Smooth muscle cell (in vitro differentiated cells): Measurements from ENCODE around the gene SLC25A23. TPM values are rescaled to one million over a fixed set of nuclear protein-coding genes. Genes with fewer than 3 reads are reported as not detected.

Experiments
- DNase-seq: peaks from one replicate; lab custom pipeline; 2025; ENCODE audit not compliant: unreplicated experiment; lab: John Stamatoyannopoulos, UW
- H2AFZ ChIP-seq: fragments of 200-600 bp; sonication (generic); 2 replicates; pipeline ENCODE4 v1.6.0; 2016; ENCODE audit warnings: antibody characterized with exemption, low read depth, mild to moderate bottlenecking
- H3F3A ChIP-seq: fragments of 200-600 bp; sonication (generic); 2 replicates; pipeline ENCODE4 v1.6.0; 2017; ENCODE audit warnings: antibody characterized with exemption, low read depth
- H3K27ac ChIP-seq: fragments of 200-600 bp; sonication (generic); 2 replicates; pipeline ENCODE4 v1.5.1; 2016; ENCODE audit warnings: low read depth, mild to moderate bottlenecking
- H3K27me3 ChIP-seq: fragments of 200-600 bp; sonication (generic); 2 replicates; pipeline ENCODE4 v1.6.1; 2016; ENCODE audit warnings: low read depth, mild to moderate bottlenecking
- H3K36me3 ChIP-seq: fragments of 200-600 bp; sonication (generic); 2 replicates; pipeline ENCODE4 v1.5.1; 2016; ENCODE audit warnings: low read depth
- H3K4me1 ChIP-seq: fragments of 200-600 bp; sonication (generic); 2 replicates; pipeline ENCODE4 v1.5.1; 2016; ENCODE audit warnings: low read depth
- H3K4me2 ChIP-seq: fragments of 200-600 bp; sonication (generic); 2 replicates; pipeline ENCODE4 v1.6.0; 2016; ENCODE audit warnings: mild to moderate bottlenecking
- H3K4me3 ChIP-seq: fragments of 200-600 bp; sonication (generic); 2 replicates; pipeline ENCODE4 v1.5.1; 2016; ENCODE audit warnings: mild to moderate bottlenecking
- H3K79me2 ChIP-seq: fragments of 200-600 bp; sonication (generic); 2 replicates; pipeline ENCODE4 v1.6.0; 2016; ENCODE audit warnings: low read depth, mild to moderate bottlenecking
- H3K9ac ChIP-seq: fragments of 200-600 bp; sonication (generic); 2 replicates; pipeline ENCODE4 v1.6.0; 2016; ENCODE audit warnings: low read depth
- H3K9me3 ChIP-seq: fragments of 200-600 bp; sonication (generic); replicated peaks from 2 replicates; pipeline ENCODE4 v1.5.1; 2016; ENCODE audit warnings: low read depth
- H4K20me1 ChIP-seq: fragments of 200-600 bp; sonication (generic); 2 replicates; pipeline ENCODE4 v1.6.0; 2016; ENCODE audit warnings: low read depth
- WGBS: methylation state at CpG from one replicate; pipeline ENCODE4 v1.1.7; 2016; ENCODE audit warnings: low lambda C conversion rate; 5-methylcytosine and 5-hydroxymethylcytosine counted together
- polyA plus RNA-seq: library from polyadenylated mRNA; unstranded; fragments of >200 nt; fragmentation: Nextera tagmentation; extraction: Ambion mirVana; gene quantifications from 2 replicates; pipeline ENCODE4 v1.2.1, GENCODE V29; 2016
- total RNA-seq: library from RNA; depleted of rRNA; stranded (reverse); fragments of >200 nt; gene quantifications from 2 replicates; pipeline ENCODE4 v1.2.3, GENCODE V29; 2014
- TF ChIP-seq, protein P1 (sequence below): fragments of 200-600 bp; sonication (generic); IDR thresholded peaks from 2 replicates; pipeline ENCODE4 v1.5.1; 2017; ENCODE audit warnings: borderline replicate concordance, mild to moderate bottlenecking, antibody characterized with exemption; ENCODE audit not compliant: insufficient read depth, poor library complexity, severe bottlenecking

Gene SLC25A23
- total and polyA plus RNA-seq, 2 experiments from 2014 or later, result 57.1 to 58.7 TPM

DNA sequence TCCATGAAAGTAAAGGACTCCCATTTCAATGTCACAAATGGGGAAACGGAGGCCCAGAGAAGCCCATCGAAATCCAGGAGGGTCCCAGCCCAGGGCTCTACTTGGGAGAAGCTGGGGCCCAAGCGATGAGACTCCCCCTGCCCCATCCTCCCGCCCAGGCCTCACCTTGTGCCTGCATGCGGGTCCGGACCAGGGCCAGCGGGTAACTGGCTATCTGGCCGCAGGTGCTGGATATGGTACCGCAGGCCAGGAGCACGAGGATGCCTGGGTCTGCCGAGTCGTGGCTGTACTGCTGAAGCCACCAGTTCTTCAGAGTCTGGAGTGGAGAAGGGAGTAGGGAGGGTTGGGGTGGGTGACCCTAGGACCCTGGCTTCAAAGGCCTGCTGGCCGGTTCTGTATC lies 15.6 kb downstream of the SLC25A23 start:
- H3K27me3 ChIP-seq, result no peaks in the 10 kb centered on the region
- no peaks in the 10 kb centered on the region for H3K4me1 ChIP-seq
- DNase-seq, result no peak
- H3K4me3 ChIP-seq, result no peak overlapping the region
- no peak overlapping the region for H3K9ac ChIP-seq
- H3F3A ChIP-seq, result no peaks in the 10 kb centered on the region
- H3K27ac ChIP-seq, result no peak overlapping the region
- no peaks in the 10 kb centered on the region for H4K20me1 ChIP-seq
- H3K79me2 ChIP-seq, result no peaks in the 10 kb centered on the region
- no peak overlapping the region for H2AFZ ChIP-seq
- no peaks in the 10 kb centered on the region for H3K9me3 ChIP-seq
- whole genome bisulfite sequencing, result 98% methylated on average over 13 of the region's 13 CpGs
- no peak overlapping the region for H3K4me2 ChIP-seq
- TF ChIP-seq, protein P1, sequence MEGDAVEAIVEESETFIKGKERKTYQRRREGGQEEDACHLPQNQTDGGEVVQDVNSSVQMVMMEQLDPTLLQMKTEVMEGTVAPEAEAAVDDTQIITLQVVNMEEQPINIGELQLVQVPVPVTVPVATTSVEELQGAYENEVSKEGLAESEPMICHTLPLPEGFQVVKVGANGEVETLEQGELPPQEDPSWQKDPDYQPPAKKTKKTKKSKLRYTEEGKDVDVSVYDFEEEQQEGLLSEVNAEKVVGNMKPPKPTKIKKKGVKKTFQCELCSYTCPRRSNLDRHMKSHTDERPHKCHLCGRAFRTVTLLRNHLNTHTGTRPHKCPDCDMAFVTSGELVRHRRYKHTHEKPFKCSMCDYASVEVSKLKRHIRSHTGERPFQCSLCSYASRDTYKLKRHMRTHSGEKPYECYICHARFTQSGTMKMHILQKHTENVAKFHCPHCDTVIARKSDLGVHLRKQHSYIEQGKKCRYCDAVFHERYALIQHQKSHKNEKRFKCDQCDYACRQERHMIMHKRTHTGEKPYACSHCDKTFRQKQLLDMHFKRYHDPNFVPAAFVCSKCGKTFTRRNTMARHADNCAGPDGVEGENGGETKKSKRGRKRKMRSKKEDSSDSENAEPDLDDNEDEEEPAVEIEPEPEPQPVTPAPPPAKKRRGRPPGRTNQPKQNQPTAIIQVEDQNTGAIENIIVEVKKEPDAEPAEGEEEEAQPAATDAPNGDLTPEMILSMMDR, result no peak
- H3K36me3 ChIP-seq, result peaks cover 7% of the 10 kb centered on the region

DNA sequence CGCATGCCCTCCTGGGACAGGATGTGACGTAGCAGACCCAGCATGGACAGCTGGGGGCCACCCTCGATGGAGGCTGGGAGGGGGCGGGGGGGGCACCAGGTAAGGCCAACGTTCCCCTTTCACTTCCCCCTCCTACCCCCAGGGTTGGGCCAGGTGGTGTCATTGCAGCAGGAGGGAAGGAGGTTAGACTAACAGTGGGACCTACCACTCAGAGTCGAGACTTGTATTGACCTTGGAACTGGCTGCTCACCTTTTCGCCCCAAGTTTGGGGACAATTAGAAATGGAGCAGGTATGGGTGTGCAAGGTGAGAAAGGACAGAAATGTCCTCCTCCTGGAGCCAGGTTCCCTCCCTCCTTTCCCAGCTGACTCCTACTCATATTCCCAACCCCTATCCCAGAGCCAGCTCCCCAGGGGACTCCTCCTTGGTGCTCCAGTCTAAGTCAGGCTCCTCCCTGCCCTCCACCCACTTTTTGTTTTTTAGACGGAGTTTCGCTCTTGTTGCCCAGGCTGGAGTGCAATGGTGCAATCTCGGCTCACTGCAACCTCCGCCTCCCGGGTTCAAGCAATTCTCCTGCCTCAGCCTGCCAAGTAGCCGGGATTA lies 17.4 kb downstream of the SLC25A23 start:
- no peaks in the 10 kb centered on the region for H3K9me3 ChIP-seq
- H3K4me1 ChIP-seq, result no peaks in the 10 kb centered on the region
- H3K79me2 ChIP-seq, result no peaks in the 10 kb centered on the region
- H3K4me2 ChIP-seq, result no peak overlapping the region
- H2AFZ ChIP-seq, result no peak overlapping the region
- TF ChIP-seq, protein P1, result no peak
- no peaks in the 10 kb centered on the region for H3F3A ChIP-seq
- no peaks in the 10 kb centered on the region for H4K20me1 ChIP-seq
- peaks cover 7% of the 10 kb centered on the region for H3K36me3 ChIP-seq
- H3K4me3 ChIP-seq, result no peak overlapping the region
- DNase-seq, result no peak
- no peak overlapping the region for H3K9ac ChIP-seq
- no peaks in the 10 kb centered on the region for H3K27me3 ChIP-seq
- no peak overlapping the region for H3K27ac ChIP-seq
- WGBS, result 92% methylated on average over 11 of the region's 13 CpGs

DNA sequence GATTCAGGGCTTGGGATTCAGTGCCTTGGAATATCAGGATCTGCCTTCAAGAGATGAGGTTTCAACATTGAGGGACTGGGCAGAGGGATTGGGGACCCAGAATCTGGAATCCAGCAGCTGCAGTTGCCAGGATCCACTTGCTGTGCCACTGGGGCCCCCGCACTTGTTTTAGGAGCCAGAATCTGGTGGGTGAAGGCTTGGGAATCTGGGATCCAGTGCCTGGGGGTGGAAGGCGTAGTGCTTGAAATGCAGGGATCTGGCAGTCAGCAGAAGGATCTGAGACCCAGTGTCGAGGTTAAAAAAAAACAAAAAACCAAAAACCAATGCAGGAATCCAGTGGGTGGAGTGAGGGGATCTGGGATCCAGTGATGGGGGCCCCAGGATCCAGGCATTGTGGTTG lies 18.7 kb downstream of the SLC25A23 start:
- Histone ChIP-seq H2AFZ (no peak overlapping the region), H4K20me1 (no peaks in the 10 kb centered on the region), H3K79me2 (no peaks in the 10 kb centered on the region), H3K27ac (no peak overlapping the region), H3K4me1 (no peaks in the 10 kb centered on the region), H3F3A (no peaks in the 10 kb centered on the region), H3K9me3 (no peaks in the 10 kb centered on the region), H3K4me2 (no peak overlapping the region), H3K4me3 (no peak overlapping the region), H3K27me3 (no peaks in the 10 kb centered on the region), H3K36me3 (no peaks in the 10 kb centered on the region), H3K9ac (no peak overlapping the region)
- DNase-seq, result no peak
- 90% methylated on average over 3 of the region's 3 CpGs for WGBS
- TF ChIP-seq, protein P1, result no peak

DNA sequence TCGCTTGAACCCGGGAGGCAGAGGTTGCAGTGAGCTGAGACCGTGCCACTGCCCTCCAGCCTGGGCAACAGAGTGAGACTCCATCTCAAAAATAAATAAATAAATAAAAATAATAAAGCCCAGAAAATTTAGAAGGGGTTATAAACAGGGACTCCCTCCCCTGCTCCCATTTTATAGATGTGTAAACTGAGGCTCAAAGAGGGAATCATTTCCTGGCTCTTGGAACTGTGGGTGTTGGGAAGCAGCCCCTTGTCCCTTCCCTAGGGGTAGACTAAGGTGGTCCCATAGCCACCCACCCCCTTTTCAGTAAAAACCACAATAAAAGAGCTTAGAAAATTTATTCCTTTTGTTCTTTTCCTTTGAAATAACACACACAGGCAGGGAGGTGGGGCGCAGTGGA lies 19.8 kb downstream of the SLC25A23 start:
- no peak overlapping the region for H3K27ac ChIP-seq
- no peak overlapping the region for H2AFZ ChIP-seq
- H3K36me3 ChIP-seq, result no peaks in the 10 kb centered on the region
- no peaks in the 10 kb centered on the region for H4K20me1 ChIP-seq
- no peak overlapping the region for H3K9ac ChIP-seq
- TF ChIP-seq, protein P1, result no peak
- no peaks in the 10 kb centered on the region for H3K27me3 ChIP-seq
- no peak for DNase-seq
- WGBS, result 88% methylated on average over 4 of the region's 4 CpGs
- H3K4me3 ChIP-seq, result no peak overlapping the region
- H3K79me2 ChIP-seq, result no peaks in the 10 kb centered on the region
- H3K4me1 ChIP-seq, result no peaks in the 10 kb centered on the region
- no peaks in the 10 kb centered on the region for H3F3A ChIP-seq
- H3K4me2 ChIP-seq, result no peak overlapping the region
- no peaks in the 10 kb centered on the region for H3K9me3 ChIP-seq
